IMR-90 (cell line): Measurements from ENCODE around the gene PON2. TPM values are rescaled to one million over a fixed set of nuclear protein-coding genes. Genes with fewer than 3 reads are reported as not detected.

ENCODE experiments used
- ATAC-seq: fragments of 200-7000 bp; cut with Tn5 transposase; 2 replicates; pipeline ENCODE4 v1.9.1; 2020; ENCODE audit warnings: low read depth, mild to moderate bottlenecking, moderate library complexity
- BruUV-seq: library from RNA; stranded (reverse); fragments of 400-500 nt; replicated peaks from 2 replicates; lab custom pipeline; 2021; lab: Mats Ljungman, UMichigan
- CTCF ChIA-PET: fragments of 300-600 bp; formaldehyde crosslinking; extraction: SDS; loops from one replicate; lab custom pipeline; 2021; ENCODE audit warnings: antibody characterized with exemption; lab: Yijun Ruan, JAX
- POLR2A ChIA-PET: fragments of 300-600 bp; sonication (Branson Sonifier 250); formaldehyde crosslinking; loops from one replicate; lab custom pipeline; 2022; ENCODE audit warnings: antibody characterized with exemption; ENCODE audit not compliant: unreplicated experiment; lab: Charles Lee
- DNase-seq: peaks from one replicate; pipeline ENCODE4 v3.0.0; 2013
- H2AFZ ChIP-seq: replicated peaks from 2 replicates; pipeline ENCODE3; 2013; ENCODE audit warnings: low read length, mild to moderate bottlenecking; ENCODE audit not compliant: poor library complexity
- H2AK5ac ChIP-seq: 2 replicates; pipeline ENCODE4 v1.6.1; 2013; ENCODE audit warnings: low read depth, low read length, inconsistent platforms
- H2AK9ac ChIP-seq: replicated peaks from 2 replicates; pipeline ENCODE3; 2013; ENCODE audit warnings: mild to moderate bottlenecking, low read depth, low read length, moderate library complexity; ENCODE audit not compliant: poor library complexity
- H2BK120ac ChIP-seq: 2 replicates; pipeline ENCODE4 v1.6.1; 2013; ENCODE audit warnings: low read depth, low read length, inconsistent platforms
- H2BK15ac ChIP-seq: 3 replicates; pipeline ENCODE4 v1.6.1; 2013; ENCODE audit warnings: low read depth, low read length, inconsistent platforms
- H2BK20ac ChIP-seq: 2 replicates; pipeline ENCODE4 v1.6.1; 2013; ENCODE audit warnings: low read depth, mild to moderate bottlenecking, inconsistent platforms, low read length, moderate library complexity
- H2BK5ac ChIP-seq: 2 replicates; pipeline ENCODE4 v1.6.1; 2013; ENCODE audit warnings: mild to moderate bottlenecking, low read depth, low read length, inconsistent platforms; ENCODE audit not compliant: poor library complexity, severe bottlenecking
- H3K14ac ChIP-seq: replicated peaks from 2 replicates; pipeline ENCODE4 v1.6.1; 2013; ENCODE audit warnings: low read depth, low read length, inconsistent platforms
- H3K18ac ChIP-seq: 2 replicates; pipeline ENCODE4 v1.6.1; 2013; ENCODE audit warnings: low read depth, low read length, control low read depth
- H3K23ac ChIP-seq: 2 replicates; pipeline ENCODE4 v1.6.1; 2013; ENCODE audit warnings: low read depth, low read length, inconsistent platforms
- H3K27ac ChIP-seq: 2 replicates; pipeline ENCODE4 v1.5.1; 2013; ENCODE audit warnings: mild to moderate bottlenecking, control low read depth, low read length; ENCODE audit not compliant: insufficient read depth
- H3K27me3 ChIP-seq: 2 replicates; pipeline ENCODE4 v1.6.1; 2013; ENCODE audit warnings: low read length; ENCODE audit not compliant: control insufficient read depth, insufficient read depth
- H3K36me3 ChIP-seq: 2 replicates; pipeline ENCODE4 v1.6.1; 2013; ENCODE audit warnings: low read length, mixed read lengths; ENCODE audit not compliant: control insufficient read depth, insufficient read depth
- H3K4ac ChIP-seq: 2 replicates; pipeline ENCODE4 v1.6.1; 2013; ENCODE audit warnings: low read depth, low read length, inconsistent platforms
- H3K4me1 ChIP-seq: 2 replicates; pipeline ENCODE4 v1.6.1; 2013; ENCODE audit warnings: low read length, mixed read lengths; ENCODE audit not compliant: control insufficient read depth, insufficient read depth
- H3K4me2 ChIP-seq: 2 replicates; pipeline ENCODE4 v1.6.1; 2013; ENCODE audit warnings: low read depth, mild to moderate bottlenecking, control low read depth, low read length, moderate library complexity
- H3K4me3 ChIP-seq: 2 replicates; pipeline ENCODE4 v1.5.1; 2013; ENCODE audit warnings: low read depth, mild to moderate bottlenecking, control low read depth, low read length, moderate library complexity; ENCODE audit not compliant: insufficient read depth
- H3K56ac ChIP-seq: 2 replicates; pipeline ENCODE4 v1.6.1; 2013; ENCODE audit warnings: low read length, inconsistent platforms; ENCODE audit not compliant: insufficient read depth; ENCODE audit errors: extremely low read depth
- H3K79me1 ChIP-seq, 2 experiments: 2 replicates each; pipeline ENCODE4 v1.6.1; 2013; ENCODE audit warnings: low read length in 2 of 2, inconsistent platforms in 1 of 2, low read depth in 1 of 2
- H3K9ac ChIP-seq: 2 replicates; pipeline ENCODE4 v1.6.1; 2013; ENCODE audit warnings: low read depth, low read length, control low read depth
- H3K9me1 ChIP-seq: 2 replicates; pipeline ENCODE4 v1.6.1; 2013; ENCODE audit warnings: low read length, inconsistent platforms; ENCODE audit not compliant: insufficient read depth
- H3K9me3 ChIP-seq: 2 replicates; pipeline ENCODE4 v1.6.1; 2013; ENCODE audit warnings: low read length; ENCODE audit not compliant: control insufficient read depth, insufficient read depth
- H4K20me1 ChIP-seq: 2 replicates; pipeline ENCODE4 v1.6.1; 2013; ENCODE audit warnings: low read length, inconsistent platforms; ENCODE audit not compliant: insufficient read depth
- H4K5ac ChIP-seq: 2 replicates; pipeline ENCODE4 v1.6.1; 2013; ENCODE audit warnings: mild to moderate bottlenecking, low read depth, low read length, control low read depth
- H4K8ac ChIP-seq, 2 experiments: 2 replicates each; pipeline ENCODE4 v1.6.1; 2013; ENCODE audit warnings: low read depth in 2 of 2, low read length in 2 of 2, control low read depth in 1 of 2, inconsistent platforms in 1 of 2
- H4K91ac ChIP-seq: 2 replicates; pipeline ENCODE4 v1.6.1; 2013; ENCODE audit warnings: low read depth, low read length, inconsistent platforms; ENCODE audit not compliant: insufficient read depth
- BHLHE40 ChIP-seq: fragments of 150-350 bp; IDR thresholded peaks from 2 replicates; pipeline ENCODE4 v1.6.1; 2016; ENCODE audit warnings: mild to moderate bottlenecking, low read depth, low read length
- CEBPB ChIP-seq: IDR thresholded peaks from 2 replicates; pipeline ENCODE4 v1.6.1; 2012; ENCODE audit warnings: low read depth, low read length, improper control_type of control experiment
- CHD1 ChIP-seq: IDR thresholded peaks from 2 replicates; pipeline ENCODE4 v1.6.1; 2012; ENCODE audit warnings: low read depth, low read length, improper control_type of control experiment
- ELK1 ChIP-seq: fragments of 150-350 bp; IDR thresholded peaks from 2 replicates; pipeline ENCODE4 v1.6.1; 2016; ENCODE audit warnings: low read depth, mild to moderate bottlenecking, low read length, moderate library complexity, borderline replicate concordance
- FOS ChIP-seq: fragments of 150-350 bp; IDR thresholded peaks from 2 replicates; pipeline ENCODE4 v1.6.1; 2016; ENCODE audit warnings: low read depth, low read length
- MAFK ChIP-seq: IDR thresholded peaks from 2 replicates; pipeline ENCODE4 v1.6.1; 2012; ENCODE audit warnings: low read depth, low read length, improper control_type of control experiment
- MAZ ChIP-seq: IDR thresholded peaks from 2 replicates; pipeline ENCODE4 v1.6.1; 2012; ENCODE audit warnings: low read depth, mild to moderate bottlenecking, low read length, improper control_type of control experiment, moderate library complexity, borderline replicate concordance
- MXI1 ChIP-seq: IDR thresholded peaks from 2 replicates; pipeline ENCODE4 v1.6.1; 2012; ENCODE audit warnings: low read depth, mild to moderate bottlenecking, low read length, moderate library complexity, borderline replicate concordance
- NFE2L2 ChIP-seq: fragments of 150-350 bp; IDR thresholded peaks from 2 replicates; pipeline ENCODE4 v1.6.1; 2016; ENCODE audit warnings: low read depth, mild to moderate bottlenecking, low read length
- POLR2A ChIP-seq: IDR thresholded peaks from 2 replicates; pipeline ENCODE4 v1.6.1; 2012; ENCODE audit warnings: mild to moderate bottlenecking, low read depth, low read length
- RAD21 ChIP-seq: IDR thresholded peaks from 2 replicates; pipeline ENCODE4 v1.6.1; 2012; ENCODE audit warnings: low read length, improper control_type of control experiment
- RCOR1 ChIP-seq: IDR thresholded peaks from 2 replicates; pipeline ENCODE4 v1.6.1; 2012; ENCODE audit warnings: mild to moderate bottlenecking, low read length, improper control_type of control experiment; ENCODE audit not compliant: insufficient replicate concordance
- RFX5 ChIP-seq: IDR thresholded peaks from 2 replicates; pipeline ENCODE4 v1.8.0; 2012; ENCODE audit warnings: low read depth, mild to moderate bottlenecking, low read length, moderate library complexity
- SMC3 ChIP-seq: fragments of 150-350 bp; IDR thresholded peaks from 2 replicates; pipeline ENCODE4 v1.6.1; 2016; ENCODE audit warnings: low read depth, mild to moderate bottlenecking, antibody characterized with exemption, low read length, moderate library complexity
- WGBS, 2 experiments: methylation state at CpG; one replicate each; pipeline versions ENCODE4 v1.1.5 to v1.1.7; 2013; ENCODE audit warnings: missing lambda C conversion rate in 2 of 2; ENCODE audit not compliant: insufficient read length in 1 of 2; ENCODE audit errors: extremely low coverage in 2 of 2; 5-methylcytosine and 5-hydroxymethylcytosine counted together
- dilution Hi-C: fragments of 300-500 bp; cut with HindIII; formaldehyde crosslinking; loops from one replicate; pipeline ENCODE4 v1.14.3; 2018; ENCODE audit warnings: low sequenced_read_pairs; ENCODE audit not compliant: unreplicated experiment
- in situ Hi-C: fragments of 300-500 bp; cut with MboI; formaldehyde crosslinking; loops from 3 replicates; pipeline ENCODE4 v1.14.3; 2019; ENCODE audit warnings: low sequenced_read_pairs, inconsistent platforms, mixed read lengths
- intact Hi-C: fragments of 100-400 bp; cut with micrococcal nuclease; formaldehyde crosslinking; loops from 2 replicates; pipeline ENCODE4 v1.10.0; 2022
- polyA plus RNA-seq, 3 experiments: library from polyadenylated mRNA; depleted of rRNA; stranded (reverse); fragments of >200 nt; gene quantifications; 2 replicates each; pipeline ENCODE4 v1.2.3, GENCODE V29; 2012; ENCODE audit warnings: low replicate concordance in 1 of 3
- total RNA-seq: library from RNA; depleted of rRNA; stranded (reverse); fragments of >200 nt; gene quantifications from 2 replicates; pipeline ENCODE4 v1.2.3, GENCODE V29; 2012
- TF ChIP-seq, protein P1 (sequence below): fragments of 150-350 bp; IDR thresholded peaks from 2 replicates; pipeline ENCODE4 v1.6.1; 2017; ENCODE audit warnings: mild to moderate bottlenecking, antibody characterized with exemption, low read length, low read depth
- TF ChIP-seq, protein P2 (sequence below): conservative IDR thresholded peaks from 2 replicates; pipeline ENCODE4 v1.5.1; 2012; ENCODE audit warnings: mild to moderate bottlenecking, low read depth, low read length, improper control_type of control experiment

Gene PON2
- total and polyA plus RNA-seq, 2 of the 4 experiments (the other 2 are of a cell fraction), result 36.2 to 65.7 TPM

GRCh38 chr7:95407751-95408150, 27.1 kb downstream of the PON2 start:
- Histone ChIP-seq H2AK9ac (no peak overlapping the region), H3K9ac (no peak overlapping the region), H4K8ac (no peak overlapping the region), H2AFZ (no peak overlapping the region), H4K5ac (no peak overlapping the region), H2AK5ac (no peak overlapping the region), H3K79me1 (0 out of 4 replicates have a peak, but pooled peaks cover 0 to 3% of the 10 kb centered on the region in 2 experiments), H3K27ac (no peak overlapping the region), H3K14ac (no peak overlapping the region), H3K9me3 (no peaks in the 10 kb centered on the region), H3K4ac (no peak overlapping the region), H3K56ac (no peak overlapping the region), H4K91ac (no peak overlapping the region), H3K18ac (no peak overlapping the region), H4K20me1 (no peaks in the 10 kb centered on the region), H3K9me1 (no peaks in the 10 kb centered on the region; the same call in 1 of the 2 replicates), H3K27me3 (no peaks in the 10 kb centered on the region), H3K23ac (no peak overlapping the region), H2BK120ac (no peak overlapping the region), H3K36me3 (peaks cover 8% of the 10 kb centered on the region), H2BK15ac (no peak overlapping the region), H3K4me3 (no peak overlapping the region), H2BK20ac (no peak overlapping the region), H2BK5ac (no peak overlapping the region), H3K4me2 (no peak overlapping the region), H3K4me1 (no peaks in the 10 kb centered on the region)
- ATAC-seq, result no peak
- no peak for DNase-seq
- dilution Hi-C loops, result no loop called here
- whole genome bisulfite sequencing, 2 experiments, result no CpG with 5 or more reads among the region's 2 CpGs
- CTCF ChIA-PET, result no interaction called here
- POLR2A ChIA-PET, result no interaction called here
- intact Hi-C loops, result no loop called here
- no TSS peak for BruUV-seq
- TF ChIP-seq BHLHE40, result no peak
- TF ChIP-seq MXI1, result no peak
- TF ChIP-seq RCOR1, result no peak
- TF ChIP-seq MAFK, result no peak
- no peak for TF ChIP-seq SMC3
- no peak for TF ChIP-seq NFE2L2
- no peak for TF ChIP-seq RAD21
- no peak for TF ChIP-seq CHD1
- no peak for TF ChIP-seq MAZ
- TF ChIP-seq POLR2A, result no peak
- TF ChIP-seq, protein P1, sequence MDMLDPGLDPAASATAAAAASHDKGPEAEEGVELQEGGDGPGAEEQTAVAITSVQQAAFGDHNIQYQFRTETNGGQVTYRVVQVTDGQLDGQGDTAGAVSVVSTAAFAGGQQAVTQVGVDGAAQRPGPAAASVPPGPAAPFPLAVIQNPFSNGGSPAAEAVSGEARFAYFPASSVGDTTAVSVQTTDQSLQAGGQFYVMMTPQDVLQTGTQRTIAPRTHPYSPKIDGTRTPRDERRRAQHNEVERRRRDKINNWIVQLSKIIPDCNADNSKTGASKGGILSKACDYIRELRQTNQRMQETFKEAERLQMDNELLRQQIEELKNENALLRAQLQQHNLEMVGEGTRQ, result no peak
- TF ChIP-seq CEBPB, result no peak
- TF ChIP-seq FOS, result no peak
- TF ChIP-seq RFX5, result no peak
- TF ChIP-seq ELK1, result no peak
- TF ChIP-seq, protein P2, sequence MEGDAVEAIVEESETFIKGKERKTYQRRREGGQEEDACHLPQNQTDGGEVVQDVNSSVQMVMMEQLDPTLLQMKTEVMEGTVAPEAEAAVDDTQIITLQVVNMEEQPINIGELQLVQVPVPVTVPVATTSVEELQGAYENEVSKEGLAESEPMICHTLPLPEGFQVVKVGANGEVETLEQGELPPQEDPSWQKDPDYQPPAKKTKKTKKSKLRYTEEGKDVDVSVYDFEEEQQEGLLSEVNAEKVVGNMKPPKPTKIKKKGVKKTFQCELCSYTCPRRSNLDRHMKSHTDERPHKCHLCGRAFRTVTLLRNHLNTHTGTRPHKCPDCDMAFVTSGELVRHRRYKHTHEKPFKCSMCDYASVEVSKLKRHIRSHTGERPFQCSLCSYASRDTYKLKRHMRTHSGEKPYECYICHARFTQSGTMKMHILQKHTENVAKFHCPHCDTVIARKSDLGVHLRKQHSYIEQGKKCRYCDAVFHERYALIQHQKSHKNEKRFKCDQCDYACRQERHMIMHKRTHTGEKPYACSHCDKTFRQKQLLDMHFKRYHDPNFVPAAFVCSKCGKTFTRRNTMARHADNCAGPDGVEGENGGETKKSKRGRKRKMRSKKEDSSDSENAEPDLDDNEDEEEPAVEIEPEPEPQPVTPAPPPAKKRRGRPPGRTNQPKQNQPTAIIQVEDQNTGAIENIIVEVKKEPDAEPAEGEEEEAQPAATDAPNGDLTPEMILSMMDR, result no peak
- in situ Hi-C loops, result no loop called here
